HuH-7.5 (cell line): ENCODE measurements around the gene RNF150.
"Not testable (repeated sequence)": the region's sequence is repeated elsewhere in the genome, so short reads cannot be mapped to it uniquely, and the experiment has no call there.

Experiments
- DNase-seq: peaks from one replicate; pipeline ENCODE4 v3.0.0; 2011; ENCODE audit warnings: low spot score

Gene RNF150

GRCh38 chr4:141075553-141075952, 57.7 kb downstream of the RNF150 start:
- DNase-seq: no peak

- no peak for DNase-seq
Observed at GRCh38 chr4:141074098-141074878, 59.0 kb downstream of the RNF150 start.

GRCh38 chr4:141066690-141067089, 66.6 kb downstream of the RNF150 start:
- no peak for DNase-seq

GRCh38 chr4:141065872-141066271, 67.4 kb downstream of the RNF150 start:
- DNase-seq: no peak

DNA sequence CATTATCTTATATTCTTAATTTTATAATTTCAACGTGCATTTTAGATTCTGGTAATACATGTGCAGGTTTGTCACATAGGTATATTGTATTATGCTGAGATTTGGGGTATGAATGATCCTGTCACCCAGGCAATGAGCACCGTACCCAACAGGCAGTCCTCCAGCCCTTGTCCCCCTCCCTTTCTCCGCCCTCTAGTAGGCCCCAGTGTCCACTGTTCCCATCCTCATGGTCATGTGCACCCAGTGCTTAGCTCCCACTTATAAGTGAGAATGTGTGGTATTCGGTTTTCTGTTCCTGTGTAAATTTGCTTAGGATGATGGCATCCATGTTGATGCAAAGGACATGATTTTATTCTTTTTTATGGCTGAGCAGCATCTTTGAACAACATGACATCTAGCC, 70.6 kb downstream of the RNF150 start:
- no peak for DNase-seq

GRCh38 chr4:141058591-141059512, 74.4 kb downstream of the RNF150 start:
- DNase-seq: no peak

DNA sequence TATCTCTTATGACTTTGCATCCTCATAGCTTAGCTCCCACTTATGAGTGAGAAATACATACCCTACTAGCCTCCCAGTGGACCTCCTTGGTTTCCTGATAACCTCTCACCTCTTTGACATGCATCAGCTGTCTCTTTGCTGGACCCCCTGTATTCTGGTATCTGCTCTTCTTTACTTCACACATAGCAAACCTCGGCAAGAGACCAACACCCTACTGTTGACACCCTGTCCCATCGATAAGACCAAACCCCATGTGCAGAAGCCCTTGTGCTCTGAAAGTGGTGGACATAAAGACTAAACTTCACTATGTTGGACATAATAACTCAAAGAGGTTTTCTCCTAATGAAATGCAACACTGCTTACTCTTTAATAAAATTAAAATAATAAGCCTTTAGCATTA, 75.7 kb downstream of the RNF150 start:
- DNase-seq: no peak

- no peak for DNase-seq
Observed at GRCh38 chr4:141056473-141056872, 76.8 kb downstream of the RNF150 start.

GRCh38 chr4:141054446-141054845, 78.8 kb downstream of the RNF150 start:
- no peak for DNase-seq

- not testable (repeated sequence) for DNase-seq
Observed at GRCh38 chr4:141050999-141051398, 82.3 kb downstream of the RNF150 start.

DNA sequence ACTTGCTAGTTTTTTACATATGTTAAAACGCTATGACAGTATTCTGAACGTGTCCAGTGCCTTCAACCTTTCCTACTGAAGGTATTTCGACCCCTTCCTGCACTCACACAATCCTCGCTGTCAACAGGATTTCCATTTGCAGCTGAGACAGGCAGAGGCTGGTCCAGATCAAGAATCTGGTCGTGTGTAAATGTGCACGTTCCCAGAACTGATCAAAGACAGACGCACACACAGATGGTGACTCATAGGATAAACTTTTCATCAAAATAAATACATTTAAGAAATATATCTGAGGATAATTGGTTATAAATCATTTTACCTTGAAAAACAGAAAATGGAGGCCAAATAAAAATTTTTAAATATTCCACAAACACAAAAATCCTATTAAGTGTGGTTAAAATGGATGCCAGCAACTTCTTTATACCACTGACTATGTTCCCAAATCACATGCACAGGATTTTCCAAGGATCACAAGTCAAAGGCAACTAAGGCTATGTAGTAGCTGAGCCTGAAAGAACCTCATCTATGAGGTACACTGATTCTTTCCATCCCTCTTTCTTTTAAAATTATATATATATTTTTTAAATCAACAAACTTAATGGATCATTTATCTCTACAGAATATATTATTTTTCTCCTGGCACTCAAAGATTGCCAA, 85.9 kb downstream of the RNF150 start:
- DNase-seq: no peak

GRCh38 chr4:141046255-141046654, 87.0 kb downstream of the RNF150 start:
- DNase-seq: no peak

DNA sequence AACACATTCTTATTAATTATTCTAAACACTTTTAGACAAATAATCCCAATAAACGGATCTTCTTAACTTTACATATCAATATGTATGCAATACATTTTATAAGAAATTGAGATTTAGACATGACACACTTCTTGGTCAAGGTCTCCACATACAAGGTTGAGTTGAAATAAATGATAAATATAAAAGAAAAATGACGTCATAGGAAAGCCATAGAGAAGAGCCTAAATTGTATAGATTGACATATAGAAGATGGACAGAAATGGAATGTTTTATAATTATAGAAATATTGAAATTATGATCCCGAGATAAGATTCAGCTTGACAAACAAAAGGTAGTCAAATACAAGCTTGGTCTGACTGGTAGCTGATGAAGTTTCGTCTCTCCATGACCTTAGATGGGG, 87.4 kb downstream of the RNF150 start:
- DNase-seq: no peak

GRCh38 chr4:141041021-141041476, 92.2 kb downstream of the RNF150 start:
- DNase-seq: peak; percentile 16

DNA sequence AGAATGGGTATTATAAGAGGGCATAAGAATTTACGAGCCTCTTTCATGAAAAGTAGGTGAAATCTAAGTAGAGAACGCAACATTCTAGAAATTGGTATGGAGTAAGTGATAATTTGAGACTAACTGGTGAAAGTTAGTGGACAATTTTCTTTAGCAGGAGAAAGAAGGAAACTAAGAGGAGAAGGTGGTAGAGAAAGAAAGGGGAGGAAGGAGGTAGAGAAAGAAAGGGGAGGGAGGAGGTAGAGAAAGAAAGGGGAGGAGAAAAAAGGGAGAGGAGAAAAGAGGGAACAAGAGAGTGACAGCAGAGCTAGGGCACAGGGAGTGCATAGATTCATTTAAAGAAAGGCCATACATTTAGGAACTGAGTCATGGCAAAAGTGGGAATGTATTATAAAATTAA, 94.1 kb downstream of the RNF150 start:
- no peak for DNase-seq

- no peak for DNase-seq
Observed at GRCh38 chr4:141038428-141038827, 94.8 kb downstream of the RNF150 start.

DNA sequence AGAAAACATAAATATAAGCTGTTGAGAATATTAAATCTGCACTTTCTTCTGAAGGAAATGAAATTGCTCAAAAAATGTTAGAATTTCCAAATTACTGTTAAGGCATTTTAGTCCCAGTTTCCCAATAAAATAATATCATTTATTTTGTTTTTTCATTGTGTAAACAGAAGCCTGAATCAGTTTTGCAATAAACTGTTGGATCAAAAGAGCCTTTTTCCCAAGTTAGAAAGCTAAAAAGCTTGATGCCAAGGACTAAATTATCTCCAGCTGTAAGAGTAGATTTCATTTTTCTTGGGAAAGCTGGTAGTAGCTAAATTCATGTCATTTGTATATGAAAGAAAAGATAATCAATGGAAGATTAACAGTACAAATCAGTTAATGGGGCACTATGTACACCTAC, 95.8 kb downstream of the RNF150 start:
- no peak for DNase-seq

- no peak for DNase-seq
Observed at GRCh38 chr4:141036786-141037185, 96.5 kb downstream of the RNF150 start.

- DNase-seq: no peak
Observed at GRCh38 chr4:141035920-141036319, 97.3 kb downstream of the RNF150 start.

DNA sequence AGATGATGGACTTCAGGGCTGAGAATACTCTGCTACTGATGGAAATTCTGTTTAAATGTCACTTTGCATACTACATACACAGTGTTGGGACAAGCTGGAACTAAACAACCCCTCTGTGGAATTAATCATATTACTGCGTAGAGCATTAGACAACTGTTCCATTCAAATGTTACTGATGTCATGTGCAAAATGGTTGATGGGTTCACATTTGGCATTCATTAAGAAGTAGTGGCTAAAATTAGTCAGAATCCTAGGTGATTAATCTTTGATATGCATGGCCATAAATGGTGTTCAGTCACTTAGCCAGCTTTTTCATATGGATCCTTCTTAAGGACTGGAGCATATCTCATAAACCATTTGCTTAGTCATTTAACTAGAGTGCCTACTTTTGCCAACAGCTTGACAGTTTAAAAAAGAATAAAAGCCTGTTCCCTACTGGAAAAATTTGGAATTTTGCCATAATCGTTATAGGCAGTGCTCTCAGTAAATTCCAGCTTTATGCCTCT, 105.2 kb downstream of the RNF150 start:
- DNase-seq: no peak

DNA sequence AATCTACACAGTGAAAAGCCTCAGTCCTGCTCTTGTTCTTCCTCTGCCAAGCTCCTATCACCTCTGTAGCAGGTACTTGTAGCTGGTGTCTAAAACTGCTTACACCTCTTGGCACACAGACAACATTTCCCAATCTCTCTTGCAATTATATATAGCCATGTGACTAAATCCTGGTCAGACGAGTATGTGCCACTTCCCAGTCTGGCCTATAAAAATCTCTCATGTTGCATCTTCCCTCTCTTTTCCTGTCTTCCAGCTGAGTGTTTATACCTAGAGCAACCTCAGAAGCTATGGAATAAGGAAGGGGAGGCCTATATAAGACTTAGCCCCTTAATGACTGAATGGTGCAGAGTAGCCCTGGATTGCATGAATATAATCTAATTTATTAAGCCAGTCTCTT, 105.8 kb downstream of the RNF150 start:
- no peak for DNase-seq

DNA sequence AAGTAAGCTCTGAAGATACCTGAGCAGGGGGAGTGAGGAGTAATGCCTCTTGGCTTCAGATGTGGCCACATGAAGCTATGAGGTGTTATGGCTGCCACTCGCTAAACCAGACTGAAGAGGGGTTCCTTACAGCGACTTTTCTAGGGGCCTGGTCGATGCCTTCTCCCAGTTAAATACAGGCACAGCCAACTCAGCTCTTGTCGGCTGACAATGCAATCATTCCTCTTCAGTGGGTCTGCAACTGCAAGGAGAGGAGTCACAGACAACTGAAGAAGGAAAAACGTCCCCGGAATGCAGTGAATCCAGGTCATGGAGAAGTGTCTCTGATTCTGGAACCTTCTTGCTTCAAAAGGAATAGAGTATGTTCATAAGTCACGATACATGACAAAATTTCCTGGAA, 106.4 kb downstream of the RNF150 start:
- DNase-seq: no peak
